GM19328 (cell line): Measurements from ENCODE around the gene ADSS2.

ENCODE experiments used
- ATAC-seq: cut with Tn5 transposase; IDR thresholded peaks from one replicate; pipeline ENCODE4 v1.9.1; 2021; ENCODE audit warnings: mild to moderate bottlenecking, moderate library complexity; ENCODE audit not compliant: unreplicated experiment

Gene ADSS2

DNA sequence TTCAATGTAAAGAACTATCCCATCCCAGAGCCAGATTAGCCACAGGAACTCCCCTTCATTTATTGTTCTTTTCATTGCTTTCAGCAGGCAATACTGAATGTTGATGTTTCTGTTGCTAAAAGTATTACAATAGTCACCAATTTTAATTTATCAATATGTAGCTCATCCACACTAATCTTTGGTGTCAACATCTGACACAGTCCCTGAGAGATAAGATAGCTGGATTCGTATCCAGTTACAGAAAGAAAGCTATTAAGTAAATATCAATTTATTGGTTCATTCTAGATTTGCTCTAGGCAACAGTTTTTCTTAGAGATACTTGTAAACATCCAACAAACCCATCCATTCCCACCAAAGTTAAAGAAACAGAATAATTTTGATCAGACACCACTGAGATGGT lies 4.7 kb downstream of the ADSS2 start:
- no peak for ATAC-seq

DNA sequence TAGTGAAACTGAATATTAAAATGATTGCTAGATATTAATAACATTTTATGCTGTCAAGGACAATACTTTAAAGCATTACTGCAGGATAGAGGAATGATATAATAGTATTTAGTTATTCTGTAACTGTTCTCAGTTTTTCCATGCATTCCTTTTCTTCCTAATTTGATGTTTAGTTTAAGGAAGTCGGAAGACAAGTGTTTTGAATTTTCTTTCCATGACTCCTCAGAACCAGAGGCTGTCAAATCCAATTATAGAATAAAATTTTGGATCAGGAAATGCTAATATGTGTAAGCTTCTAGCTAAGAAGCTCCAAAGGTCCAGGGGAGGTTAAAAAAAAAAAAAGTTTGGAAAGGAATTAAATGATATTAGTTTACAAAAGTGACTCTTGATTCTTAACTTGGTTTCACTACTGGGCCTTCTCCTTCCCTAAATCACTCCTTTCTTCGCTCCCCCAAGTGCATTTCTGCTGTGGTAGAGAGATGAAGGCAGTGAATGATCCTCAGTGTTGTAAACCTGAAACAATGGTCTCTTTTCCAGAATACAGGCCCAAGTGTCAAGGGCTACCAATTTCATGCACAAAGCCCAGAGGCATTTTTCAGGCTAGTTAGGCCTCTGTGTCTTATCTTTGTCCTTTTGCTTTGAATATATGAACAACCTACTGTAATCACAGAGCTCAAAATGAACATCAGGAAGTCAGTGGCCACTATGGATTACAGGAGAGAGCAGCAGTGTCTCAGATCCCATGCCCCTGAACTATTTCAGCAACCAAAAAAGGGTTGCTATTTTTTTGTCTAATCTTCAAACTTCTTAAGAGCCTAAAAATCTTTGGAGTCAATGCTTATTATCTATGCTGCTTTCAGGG lies 6.2 kb downstream of the ADSS2 start:
- no peak for ATAC-seq

DNA sequence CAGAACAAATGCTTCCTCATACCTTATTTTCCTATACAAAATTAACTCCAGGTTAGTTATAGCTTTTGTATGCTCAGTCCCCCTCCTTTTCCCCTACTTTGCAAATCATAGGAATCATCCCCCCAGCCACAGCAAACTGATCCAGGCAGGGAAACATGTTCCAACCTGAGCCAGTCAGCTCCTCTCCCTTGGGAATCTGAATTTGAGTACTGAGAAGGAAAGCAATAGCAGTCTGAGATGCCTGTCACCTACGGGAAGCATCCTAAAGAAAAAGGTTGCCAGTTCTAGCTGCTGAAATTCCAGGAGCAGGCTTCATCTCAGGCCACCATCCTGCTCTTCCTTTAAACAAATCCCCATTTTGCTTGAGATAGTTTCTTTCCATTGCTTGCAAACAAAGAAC lies 6.9 kb downstream of the ADSS2 start:
- ATAC-seq = no peak

DNA sequence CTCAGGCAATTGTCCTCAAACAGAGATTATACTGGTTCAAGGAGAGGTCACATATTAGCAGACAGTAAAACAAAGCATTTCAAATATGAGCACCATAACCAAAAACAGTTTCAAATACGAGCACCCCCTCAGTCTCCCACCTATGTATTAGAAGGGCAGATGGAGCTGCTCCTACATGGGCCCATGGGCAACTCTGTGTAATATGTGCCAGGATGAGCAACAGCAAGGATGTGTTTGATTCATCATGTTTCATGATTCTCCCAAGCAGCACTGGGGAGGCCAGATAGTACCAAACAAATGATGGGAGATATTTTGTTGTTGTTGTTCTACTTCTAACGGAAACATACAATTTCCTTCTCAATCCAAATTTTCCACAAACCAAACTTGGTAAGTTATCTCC lies 8.9 kb downstream of the ADSS2 start:
- no peak for ATAC-seq

DNA sequence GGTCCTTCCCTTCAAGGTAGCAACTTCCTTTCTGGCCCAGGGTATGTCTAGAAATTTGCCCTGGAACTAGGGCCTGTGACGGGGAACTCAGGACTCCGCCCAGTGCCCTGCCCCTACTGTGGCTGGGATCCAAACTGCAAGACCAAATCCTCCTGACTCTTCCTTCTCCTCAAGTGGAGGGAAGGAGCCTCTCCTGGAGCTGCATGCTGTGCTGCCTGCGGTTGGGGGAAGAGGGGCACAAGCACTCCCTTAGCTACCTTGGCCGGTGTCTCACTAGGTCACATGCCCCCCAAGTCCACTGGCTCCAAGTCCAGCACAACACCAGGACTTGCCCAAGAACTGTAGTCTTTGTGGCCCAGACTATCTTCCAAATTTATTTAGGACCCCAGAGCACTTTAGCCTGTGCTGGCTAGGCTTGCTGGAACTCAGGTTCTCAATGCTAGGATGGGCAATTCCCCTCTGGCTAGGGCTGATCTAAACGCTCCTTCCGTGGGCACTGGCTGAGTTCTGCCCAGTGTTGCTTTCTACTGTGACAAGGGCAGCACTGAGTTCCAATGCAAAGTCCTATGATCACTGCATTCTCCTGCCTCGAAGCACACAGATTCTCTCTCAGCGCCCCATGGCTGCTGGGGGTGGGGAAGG lies 12.2 kb downstream of the ADSS2 start:
- ATAC-seq = no peak

DNA sequence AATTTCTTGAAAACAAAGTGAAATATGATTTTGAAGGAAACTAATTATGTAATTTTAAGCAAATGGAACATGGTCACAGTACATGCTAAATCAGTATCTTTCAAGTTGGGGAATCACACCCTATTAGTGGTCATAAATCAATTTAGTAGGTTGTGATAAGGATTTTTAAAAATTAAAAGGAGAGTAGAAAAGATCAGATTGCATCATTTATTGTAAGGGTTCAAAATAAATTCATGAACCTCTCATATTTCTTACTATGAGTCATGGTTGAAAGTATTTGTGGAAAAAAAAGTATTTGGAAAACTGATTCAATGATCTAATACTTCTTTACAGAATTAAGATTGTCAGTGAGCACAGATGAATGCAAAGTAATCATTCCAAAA lies 14.6 kb downstream of the ADSS2 start:
- no peak for ATAC-seq

DNA sequence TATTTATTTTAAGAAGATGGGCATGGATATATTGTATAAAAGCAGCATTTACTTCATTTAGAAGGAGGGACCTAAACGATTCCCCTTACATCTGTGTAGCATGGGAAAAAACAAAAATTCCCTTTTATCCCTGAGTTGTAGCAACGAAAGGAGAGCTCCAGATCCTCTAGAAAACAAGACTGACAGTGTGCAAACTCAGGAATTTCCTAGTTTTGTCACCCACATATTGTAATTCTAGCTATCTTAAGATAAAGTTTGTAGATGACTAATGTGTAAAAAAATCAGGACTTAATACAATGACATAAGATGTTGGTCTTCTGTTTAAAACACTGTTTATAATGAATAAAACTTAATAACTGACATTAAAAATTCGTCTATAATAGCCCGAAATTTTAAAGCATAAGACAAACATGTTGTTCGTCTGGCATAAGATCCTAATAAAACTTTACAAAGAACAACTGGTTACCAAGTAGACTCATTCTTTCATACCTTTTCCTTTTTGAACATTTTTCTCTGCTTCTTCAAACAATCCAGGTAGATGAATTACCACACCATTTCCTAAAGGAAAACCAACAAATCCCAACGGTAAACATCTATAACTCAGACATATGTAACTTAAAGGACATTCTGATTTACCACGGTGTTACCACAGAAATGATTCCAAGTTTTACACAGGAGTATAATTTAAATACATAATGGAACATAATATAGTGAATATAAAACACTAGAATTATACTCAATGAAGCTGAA lies 15.2 kb downstream of the ADSS2 start:
- no peak for ATAC-seq

DNA sequence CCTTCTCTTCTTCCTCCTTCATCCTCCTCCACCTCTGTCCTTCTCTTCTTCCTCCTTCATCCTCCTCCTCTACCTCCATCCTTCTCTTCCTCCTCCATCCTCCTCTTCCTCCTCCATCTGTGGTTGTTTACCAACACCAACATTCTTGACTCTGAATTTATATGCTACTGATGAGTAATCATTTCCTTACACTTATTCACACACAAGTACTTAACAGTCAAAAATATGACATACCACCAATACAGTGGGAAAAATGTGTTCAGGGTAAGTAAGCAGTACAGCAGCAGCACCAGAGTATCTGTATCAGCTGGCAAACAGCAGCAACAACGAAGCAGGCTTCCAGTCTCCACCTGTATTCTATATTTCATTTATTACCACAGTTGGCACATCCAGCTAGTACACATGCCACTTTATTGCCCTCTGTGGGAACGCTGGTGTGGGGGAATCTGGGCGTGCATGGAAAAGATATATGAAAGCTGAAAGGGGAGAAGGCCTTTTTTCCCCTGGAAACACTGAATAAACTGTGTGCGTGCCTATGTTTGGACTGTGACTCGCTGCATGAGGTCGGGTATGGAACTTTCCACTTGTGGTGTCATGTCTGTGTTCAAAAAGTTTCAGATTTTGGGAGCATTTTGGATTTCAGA lies 16.0 kb downstream of the ADSS2 start:
- no peak for ATAC-seq

DNA sequence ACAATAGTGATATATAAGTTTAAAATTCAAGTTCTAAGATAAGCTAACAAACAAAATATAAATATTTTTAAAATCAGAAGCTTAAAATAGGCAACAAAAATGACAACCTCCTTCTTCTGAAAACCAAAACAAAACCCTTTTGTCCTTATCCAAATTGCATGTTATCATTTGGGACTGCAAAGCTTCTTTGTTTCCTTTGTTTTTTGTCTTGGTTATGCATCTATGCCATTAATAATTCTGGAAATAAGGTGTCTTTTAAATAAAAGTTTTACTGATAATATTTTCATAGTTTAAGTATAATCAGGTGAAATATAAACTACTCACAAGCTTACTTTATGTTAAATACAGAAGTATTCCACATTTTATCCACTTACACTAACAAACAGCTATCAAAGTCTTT lies 20.5 kb downstream of the ADSS2 start:
- no peak for ATAC-seq

DNA sequence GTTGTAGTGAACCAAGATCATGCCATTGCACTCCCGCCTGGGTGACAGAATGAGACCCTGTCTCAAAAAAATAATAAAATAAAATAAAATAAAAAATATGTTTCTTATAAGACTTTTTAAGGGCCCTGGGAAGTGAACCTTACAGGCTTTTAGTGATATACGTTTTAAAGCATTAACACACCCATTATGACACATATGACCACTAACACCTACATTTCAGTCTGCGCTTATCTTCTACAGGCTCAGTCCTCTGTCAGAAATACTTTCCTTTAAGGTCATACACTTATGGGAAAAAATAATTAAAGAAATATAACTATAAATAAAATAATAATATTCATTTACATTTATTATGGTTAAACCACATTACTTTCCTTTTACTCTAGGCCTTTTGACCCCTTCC lies 21.9 kb downstream of the ADSS2 start:
- ATAC-seq = no peak

DNA sequence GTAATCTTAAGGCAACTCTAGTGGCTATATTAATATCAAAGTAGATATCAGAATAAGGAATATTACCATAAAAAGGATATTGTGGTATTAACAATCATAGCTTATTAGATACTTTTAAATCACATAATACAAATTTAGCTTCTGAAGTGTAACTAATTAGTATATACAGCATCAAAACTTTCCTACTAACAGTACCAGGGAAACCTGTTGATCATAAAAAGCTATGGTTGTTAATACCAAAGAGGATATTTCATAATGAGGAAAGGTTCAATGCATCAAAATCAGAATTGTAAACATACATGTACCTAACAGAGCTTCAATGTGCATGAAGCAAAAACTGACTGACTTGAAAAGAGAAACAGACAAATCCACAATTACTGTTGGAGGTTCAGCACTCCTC lies 24.1 kb downstream of the ADSS2 start:
- no peak for ATAC-seq

DNA sequence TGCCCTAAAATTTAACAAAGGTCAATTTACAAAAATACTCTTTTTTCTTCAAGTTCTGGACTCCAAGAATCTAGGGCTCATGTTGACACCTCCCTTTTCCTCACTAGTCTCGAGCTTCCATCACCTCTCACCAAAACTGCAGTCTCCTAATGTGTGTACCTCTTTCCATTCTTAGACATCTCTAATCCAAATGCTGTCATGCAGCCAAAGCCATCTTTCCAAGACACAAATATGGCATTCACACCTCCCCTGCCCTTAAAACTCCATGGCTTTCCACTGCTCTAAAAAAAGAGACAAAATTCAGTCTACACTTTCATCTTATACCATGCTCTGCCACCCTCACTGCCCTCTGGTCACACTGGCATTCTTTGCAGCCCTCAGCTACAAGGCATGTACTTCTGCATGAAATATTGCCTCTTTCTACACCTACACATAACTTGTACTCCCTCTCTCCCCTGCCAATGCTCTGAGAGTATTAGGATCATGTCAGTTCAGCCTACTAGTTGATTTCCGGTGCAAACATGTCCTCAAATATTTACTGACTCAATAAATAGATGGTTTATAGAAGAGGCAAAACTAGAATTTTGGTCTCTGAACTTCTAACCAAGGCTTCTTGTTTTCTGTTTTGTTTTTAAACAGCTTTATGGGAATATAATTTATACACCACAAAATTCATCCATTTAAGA lies 26.9 kb downstream of the ADSS2 start:
- no peak for ATAC-seq

DNA sequence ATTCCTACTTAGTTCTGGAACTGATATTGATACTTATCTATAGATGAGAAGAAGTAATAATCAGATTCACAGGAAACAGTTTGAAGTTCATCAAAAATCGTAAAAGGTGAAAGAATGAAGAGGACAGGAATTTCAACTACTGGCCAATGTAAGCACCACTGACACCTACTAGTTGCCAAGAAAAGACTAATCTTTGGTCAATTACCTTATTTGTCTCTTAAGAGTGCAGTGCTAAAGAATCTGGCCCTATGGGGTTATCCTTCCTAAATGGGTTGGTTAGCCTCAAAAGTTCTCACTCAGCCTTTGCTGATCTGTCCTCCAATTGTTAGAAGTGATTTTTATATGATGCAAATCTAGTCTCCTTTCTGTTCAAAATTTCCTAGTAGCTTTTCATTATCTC lies 29.5 kb downstream of the ADSS2 start:
- no peak for ATAC-seq

DNA sequence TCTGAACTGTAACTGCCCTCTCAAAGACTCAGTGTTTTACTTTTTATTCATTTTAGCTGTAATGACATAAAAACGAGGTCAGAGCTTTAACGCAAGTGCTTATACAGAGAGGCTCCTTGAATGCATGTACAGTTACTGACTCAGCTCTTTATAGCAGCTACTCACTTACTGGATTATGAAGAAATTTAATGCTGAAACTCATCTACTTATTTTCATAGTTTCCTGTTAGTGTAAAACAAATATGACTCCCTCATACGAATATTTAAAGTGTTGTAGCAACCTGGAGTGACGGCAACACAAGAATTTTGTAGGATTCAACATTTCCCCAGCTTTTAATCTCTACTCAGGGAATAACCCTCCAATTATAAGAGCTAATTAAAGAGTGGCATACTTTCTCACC lies 32.7 kb downstream of the ADSS2 start:
- no peak for ATAC-seq

DNA sequence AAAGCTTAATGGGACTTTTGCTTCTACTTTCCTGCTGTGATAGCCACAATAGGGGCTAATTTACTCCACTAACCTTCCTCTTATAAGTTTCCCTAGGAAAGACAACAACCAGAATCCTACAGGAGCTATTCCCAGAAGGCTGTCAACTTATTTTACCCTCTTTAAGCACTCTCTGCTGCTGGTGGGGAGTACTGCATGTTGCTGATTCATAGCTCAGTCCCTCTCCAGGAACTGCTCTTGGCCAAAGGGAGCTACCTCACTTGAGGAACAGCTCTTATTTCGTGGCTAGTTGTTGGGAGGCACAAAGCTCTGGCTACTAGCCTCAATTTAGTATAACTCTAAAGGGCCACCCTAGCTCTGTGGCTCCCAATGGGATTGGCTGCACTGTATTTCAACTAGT lies 37.2 kb downstream of the ADSS2 start:
- no peak for ATAC-seq

DNA sequence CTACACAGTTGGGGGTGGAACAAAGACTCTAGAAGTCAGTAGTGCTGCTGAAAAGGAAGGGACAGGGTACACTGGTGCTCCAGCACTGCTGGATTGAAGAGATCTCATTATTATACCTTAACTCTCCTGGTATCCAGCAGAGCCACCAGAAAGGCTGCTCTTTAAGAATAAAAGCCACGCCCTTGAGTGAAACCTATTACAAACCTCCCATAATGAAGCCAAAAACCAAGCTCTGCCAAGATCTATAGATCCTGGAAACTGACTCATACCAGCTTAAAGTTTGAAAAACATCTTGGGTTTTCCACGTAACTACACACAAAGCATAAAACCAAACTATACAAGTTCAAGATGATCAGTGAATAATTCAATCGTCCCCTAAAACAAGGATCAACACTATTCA lies 38.0 kb downstream of the ADSS2 start:
- ATAC-seq = no peak

DNA sequence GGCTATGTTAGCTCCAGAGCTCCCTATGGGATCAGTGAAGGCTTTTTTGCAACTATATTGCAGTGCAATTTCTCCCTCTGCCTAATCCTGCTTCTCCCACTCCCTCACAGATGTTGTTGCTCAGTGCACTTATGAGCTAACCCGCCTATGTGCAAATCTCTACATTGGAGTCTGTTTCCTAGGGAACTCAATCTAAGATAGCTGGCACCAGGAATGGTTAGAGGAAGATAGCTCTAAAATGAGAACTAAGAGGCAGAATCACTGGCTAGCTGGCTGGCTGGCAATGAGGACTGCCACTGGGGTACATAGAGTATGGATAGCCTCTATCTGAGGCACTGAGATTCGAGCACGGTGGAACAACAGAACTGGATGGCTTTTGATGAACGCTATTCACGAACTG lies 39.5 kb downstream of the ADSS2 start:
- ATAC-seq = no peak

DNA sequence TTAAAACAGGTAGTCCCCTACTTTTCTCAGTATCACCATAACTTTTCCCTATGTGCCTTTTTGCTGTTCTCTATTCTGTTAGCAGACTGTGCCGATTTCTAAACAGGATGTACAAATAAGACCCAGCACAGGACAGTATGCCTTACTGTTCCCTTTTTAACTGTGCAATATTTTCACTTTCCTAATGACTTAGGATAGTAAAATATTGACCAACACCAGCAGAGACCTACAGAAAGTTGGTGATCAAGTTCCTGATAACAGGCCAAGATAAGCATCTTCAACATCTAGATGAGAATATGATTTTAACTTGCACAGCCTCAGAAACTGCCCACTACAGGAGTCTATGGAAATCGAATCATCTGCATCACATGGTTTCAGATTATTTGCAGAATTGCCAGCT lies 42.0 kb downstream of the ADSS2 start:
- ATAC-seq = peak; percentile 69

DNA sequence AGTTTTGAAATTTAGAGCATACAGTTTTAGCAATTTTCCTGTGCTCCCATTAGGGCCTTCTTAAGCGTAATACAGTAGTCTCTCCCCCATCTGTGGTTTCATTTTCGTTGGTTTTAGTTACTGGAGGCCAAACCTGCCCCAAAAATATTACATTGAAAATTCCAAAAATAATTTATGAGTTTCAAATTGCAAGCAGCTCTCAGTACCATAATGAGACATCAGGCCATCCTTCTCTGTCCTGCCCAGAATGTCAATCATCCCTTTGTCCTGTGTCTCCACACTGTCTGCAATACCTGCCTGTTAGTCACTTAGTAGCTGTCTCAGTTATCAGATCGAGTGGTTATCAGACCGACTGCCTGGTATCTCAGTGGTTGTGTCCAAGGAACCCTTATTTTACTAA lies 45.4 kb downstream of the ADSS2 start:
- peak; percentile 76 for ATAC-seq

DNA sequence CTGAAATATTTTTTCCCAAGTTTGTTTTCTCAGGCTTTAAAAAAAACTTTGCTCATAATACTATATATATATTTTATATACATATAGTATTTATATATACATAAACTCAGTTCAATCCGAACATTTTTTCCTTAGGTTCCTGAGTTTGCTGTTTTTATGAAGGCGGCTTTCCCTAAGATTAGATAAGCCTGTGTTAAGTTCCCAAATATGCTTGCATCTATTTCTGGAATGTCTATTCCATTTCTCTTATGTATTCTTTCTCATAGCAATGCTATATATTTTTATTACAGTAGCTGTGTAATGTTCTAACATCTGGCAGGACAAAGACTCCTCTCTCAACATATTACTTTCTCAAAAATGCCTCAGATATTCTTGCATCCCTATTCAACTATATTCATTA lies 45.9 kb downstream of the ADSS2 start:
- ATAC-seq = no peak

DNA sequence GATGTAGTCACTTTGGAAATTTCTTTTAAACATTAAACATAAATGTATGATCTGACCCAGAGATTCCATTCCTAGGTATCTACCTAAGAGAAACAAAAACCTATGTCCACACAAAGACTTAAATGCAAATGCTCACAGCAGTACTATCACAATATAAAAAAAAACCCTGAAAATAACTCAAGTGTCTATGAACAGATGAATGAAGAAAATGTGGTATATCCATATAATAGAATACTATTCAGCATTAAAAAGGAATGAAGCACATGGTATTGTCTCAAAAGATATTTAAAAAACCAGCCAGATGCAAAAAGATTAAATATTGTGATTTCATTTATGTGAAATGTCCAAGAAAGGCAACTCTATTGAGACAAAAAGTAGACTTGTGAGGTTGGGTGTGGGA lies 48.3 kb downstream of the ADSS2 start:
- no peak for ATAC-seq
